ENCODE data around the gene TFIP11.

The TFIP11 gene

GRCh38 chr22:26448334-26448733 is 63.9 kb downstream of the TFIP11 start:
- DNase-seq (ENCODE audit: low read depth in 2 of 2) = no peak

GRCh38 chr22:26447584-26448329 is 64.5 kb downstream of the TFIP11 start:
- no peak for DNase-seq (ENCODE audit: low read depth in 2 of 2)

GRCh38 chr22:26446808-26447515 is 65.3 kb downstream of the TFIP11 start:
- DNase-seq (ENCODE audit: low read depth in 2 of 2) = no peak

- DNase-seq (ENCODE audit: low read depth in 2 of 2) = no peak
Observed at GRCh38 chr22:26445577-26446275, 66.5 kb downstream of the TFIP11 start.

- DNase-seq (ENCODE audit: low read depth in 2 of 2) = no peak
Observed at GRCh38 chr22:26444777-26445176, 67.5 kb downstream of the TFIP11 start.

- DNase-seq (ENCODE audit: low read depth in 2 of 2) = no peak
Observed at GRCh38 chr22:26443901-26444690, 68.2 kb downstream of the TFIP11 start.

- DNase-seq (ENCODE audit: low read depth in 2 of 2) = no peak
Observed at GRCh38 chr22:26442086-26442756, 70.1 kb downstream of the TFIP11 start.

All from stimulated activated CD8-positive, alpha-beta memory T cell treated with anti-CD3 and anti-CD28 coated beads, Interleukin-15, amount 100 ng/mL, for 48 hours (primary cell).